Fibroblast of the aortic adventitia (primary cell): ENCODE data around the gene UBAC2. TPM values are rescaled to one million over a fixed set of nuclear protein-coding genes. Genes with fewer than 3 reads are reported as not detected.

Experiments used
- DNase-seq: peaks from one replicate; pipeline ENCODE4 v3.0.0-alpha.2; 2010; ENCODE audit warnings: low read depth
- H3K4me3 ChIP-seq: 2 replicates; pipeline ENCODE4 v1.5.1; 2011; ENCODE audit warnings: low read depth, mild to moderate bottlenecking, control low read depth, low read length, moderate library complexity
- CTCF ChIP-seq: IDR thresholded peaks from 2 replicates; pipeline ENCODE4 v1.5.1; 2011; ENCODE audit warnings: mild to moderate bottlenecking, low read length, control low read depth, inconsistent platforms; ENCODE audit not compliant: insufficient read depth
- total RNA-seq: library from RNA; depleted of rRNA; stranded (reverse); fragments of >200 nt; gene quantifications from 2 replicates; pipeline ENCODE4 v1.2.3, GENCODE V29; 2012; ENCODE audit warnings: low replicate concordance

Gene UBAC2
- total RNA-seq, 1 donor, result 33.8 TPM

- no peak for TF ChIP-seq CTCF
- DNase-seq, result no peak
- H3K4me3 ChIP-seq, result no peak overlapping the region
These were observed 88.6 kb downstream of the UBAC2 start for GRCh38 chr13:99289271-99289670.

GRCh38 chr13:99289674-99290337, 89.2 kb downstream of the UBAC2 start:
- H3K4me3 ChIP-seq, result no peak overlapping the region
- DNase-seq, result no peak
- TF ChIP-seq CTCF, result no peak

GRCh38 chr13:99290894-99291293, 90.2 kb downstream of the UBAC2 start:
- TF ChIP-seq CTCF, result no peak
- no peak overlapping the region for H3K4me3 ChIP-seq
- no peak for DNase-seq

DNA sequence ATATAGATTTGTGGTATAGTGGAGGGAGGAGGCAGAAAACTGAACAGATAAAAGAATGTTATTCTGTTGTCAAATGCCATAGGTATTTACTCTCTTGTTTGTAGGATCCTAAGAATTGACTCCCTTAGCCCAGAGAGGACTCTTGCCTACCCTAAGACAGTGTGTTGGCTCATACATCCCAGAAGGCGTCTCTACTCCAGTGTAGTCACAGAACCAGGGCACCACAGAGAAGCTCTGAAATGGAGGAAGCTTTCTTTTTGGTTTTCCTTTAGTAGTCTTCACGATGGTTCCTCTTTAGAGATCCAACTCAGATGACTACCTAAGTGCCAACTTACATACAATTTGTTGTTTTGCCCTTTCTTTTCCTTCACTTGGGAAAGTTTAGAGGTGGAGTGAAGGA, 92.5 kb downstream of the UBAC2 start:
- no peak for DNase-seq
- TF ChIP-seq CTCF, result no peak
- H3K4me3 ChIP-seq, result no peak overlapping the region

GRCh38 chr13:99294198-99294597, 93.5 kb downstream of the UBAC2 start:
- no peak for TF ChIP-seq CTCF

GRCh38 chr13:99294958-99295357, 94.3 kb downstream of the UBAC2 start:
- H3K4me3 ChIP-seq, result no peak overlapping the region
- no peak for TF ChIP-seq CTCF
- DNase-seq, result no peak

More at GRCh38 chr13:99294198-99294597, 93.5 kb downstream of the UBAC2 start:
- H3K4me3 ChIP-seq, result no peak overlapping the region
- DNase-seq, result no peak
